Measurements from ENCODE around the gene CNTRL. TPM values are rescaled to one million over a fixed set of nuclear protein-coding genes. Genes with fewer than 3 reads are reported as not detected.

The CNTRL gene
- total RNA-seq, 3 donors from 2014 or later (not counting 1 experiment from before 2014, with no cell fraction given): 59.1 to 74.3 (median 60.0) TPM

- Mint-ChIP-seq H3K9me3 (peaks cover 0 to 4% of the 10 kb centered on the region in 2 donors), H3K27ac (no peak overlapping the region), H3K27me3 (ENCODE audit: low read depth in 2 of 2) (peaks cover 0 to 3% of the 10 kb centered on the region in 2 donors), H3K36me3 (no peaks in the 10 kb centered on the region), H3K4me1 (no peaks in the 10 kb centered on the region), H3K4me3 (no peak overlapping the region)
- Histone ChIP-seq H3K27me3 (ENCODE audit: control insufficient read depth, insufficient read depth, low read length) (no peaks in the 10 kb centered on the region), H3K36me3 (ENCODE audit: control insufficient read depth, insufficient read depth, low read length) (no peaks in the 10 kb centered on the region), H3K4me3 (ENCODE audit: low read length) (no peak overlapping the region), H3K9me3 (ENCODE audit: control insufficient read depth, insufficient read depth, low read length) (no peaks in the 10 kb centered on the region), H3K4me1 (ENCODE audit: control insufficient read depth, insufficient read depth, low read length) (no peaks in the 10 kb centered on the region), H3K27ac (ENCODE audit: low read length) (no peak overlapping the region)
- intact Hi-C loops (cut with micrococcal nuclease): loop anchor here (1.0 kb wide), 1 partner anchor 305 kb away; no protein-coding TSS in a partner anchor
- ATAC-seq: peak in 2 of 3 donors; percentile 44 to 57
- DNase-seq: peak in 1 of 2 donors; percentile 77
- 19% methylated on average over 5 of the region's 6 CpGs for WGBS (ENCODE audit: insufficient coverage)
- peak; percentile 76 for TF ChIP-seq CTCF (IDR thresholded peaks at IDR 0.05)
Observed at GRCh38 chr9:121059998-121060636, 14.6 kb upstream of the CNTRL start.

GRCh38 chr9:121066850-121067249 is 7.9 kb upstream of the CNTRL start:
- H3K36me3 Mint-ChIP-seq: no peaks in the 10 kb centered on the region
- Histone ChIP-seq H3K27me3 (ENCODE audit: control insufficient read depth, insufficient read depth, low read length) (no peaks in the 10 kb centered on the region), H3K36me3 (ENCODE audit: control insufficient read depth, insufficient read depth, low read length) (no peaks in the 10 kb centered on the region), H3K4me3 (ENCODE audit: low read length) (no peak overlapping the region), H3K27ac (ENCODE audit: low read length) (no peak overlapping the region), H3K9me3 (ENCODE audit: control insufficient read depth, insufficient read depth, low read length) (no peaks in the 10 kb centered on the region), H3K4me1 (ENCODE audit: control insufficient read depth, insufficient read depth, low read length) (peaks cover 6% of the 10 kb centered on the region)
- peaks cover 0 to 3% of the 10 kb centered on the region in 2 donors for H3K27me3 Mint-ChIP-seq (ENCODE audit: low read depth in 2 of 2)
- DNase-seq (no peak), ATAC-seq (no peak)
- no peak overlapping the region for H3K27ac Mint-ChIP-seq
- peaks cover 0 to 12% of the 10 kb centered on the region in 2 donors for H3K4me1 Mint-ChIP-seq
- 100% methylated on average over 1 of the region's 1 CpG for WGBS (ENCODE audit: insufficient coverage)
- H3K4me3 Mint-ChIP-seq: no peak overlapping the region
- intact Hi-C loops (cut with micrococcal nuclease): no loop called here
- no peak for TF ChIP-seq CTCF (IDR thresholded peaks at IDR 0.05)
- H3K9me3 Mint-ChIP-seq: no peaks in the 10 kb centered on the region

GRCh38 chr9:121067640-121068039 is 7.1 kb upstream of the CNTRL start:
- H3K27ac Mint-ChIP-seq: no peak overlapping the region
- H3K4me1 ChIP-seq (ENCODE audit: control insufficient read depth, insufficient read depth, low read length): peaks cover 10% of the 10 kb centered on the region
- no peak overlapping the region for H3K4me3 Mint-ChIP-seq
- intact Hi-C loops (cut with micrococcal nuclease): no loop called here
- no peaks in the 10 kb centered on the region for H3K36me3 Mint-ChIP-seq
- peaks cover 0 to 15% of the 10 kb centered on the region in 2 donors for H3K4me1 Mint-ChIP-seq
- ATAC-seq (no peak), DNase-seq (no peak)
- 63% methylated on average over 1 of the region's 2 CpGs for WGBS (ENCODE audit: insufficient coverage)
- no peak overlapping the region for H3K27ac ChIP-seq (ENCODE audit: low read length)
- peaks cover 0 to 3% of the 10 kb centered on the region in 2 donors for H3K27me3 Mint-ChIP-seq (ENCODE audit: low read depth in 2 of 2)
- no peak overlapping the region for H3K4me3 ChIP-seq (ENCODE audit: low read length)
- H3K9me3 Mint-ChIP-seq: no peaks in the 10 kb centered on the region
- H3K36me3 ChIP-seq (ENCODE audit: control insufficient read depth, insufficient read depth, low read length): no peaks in the 10 kb centered on the region
- no peaks in the 10 kb centered on the region for H3K27me3 ChIP-seq (ENCODE audit: control insufficient read depth, insufficient read depth, low read length)
- H3K9me3 ChIP-seq (ENCODE audit: control insufficient read depth, insufficient read depth, low read length): no peaks in the 10 kb centered on the region
- TF ChIP-seq CTCF (IDR thresholded peaks at IDR 0.05): no peak

- DNase-seq (no peak), ATAC-seq (no peak)
- H3K4me1 Mint-ChIP-seq: peaks cover 15 to 28% of the 10 kb centered on the region in 2 donors
- no peak overlapping the region for H3K27ac Mint-ChIP-seq
- Histone ChIP-seq H3K4me1 (ENCODE audit: control insufficient read depth, insufficient read depth, low read length) (peaks cover 20% of the 10 kb centered on the region), H3K4me3 (ENCODE audit: low read length) (no peak overlapping the region), H3K27ac (ENCODE audit: low read length) (no peak overlapping the region), H3K27me3 (ENCODE audit: control insufficient read depth, insufficient read depth, low read length) (no peaks in the 10 kb centered on the region), H3K9me3 (ENCODE audit: control insufficient read depth, insufficient read depth, low read length) (no peaks in the 10 kb centered on the region), H3K36me3 (ENCODE audit: control insufficient read depth, insufficient read depth, low read length) (no peaks in the 10 kb centered on the region)
- no peaks in the 10 kb centered on the region for H3K27me3 Mint-ChIP-seq (ENCODE audit: low read depth in 2 of 2)
- intact Hi-C loops (cut with micrococcal nuclease): no loop called here
- no peak for TF ChIP-seq CTCF (IDR thresholded peaks at IDR 0.05)
- no peaks in the 10 kb centered on the region for H3K9me3 Mint-ChIP-seq
- no peak overlapping the region for H3K4me3 Mint-ChIP-seq
- H3K36me3 Mint-ChIP-seq: no peaks in the 10 kb centered on the region
- WGBS (ENCODE audit: insufficient coverage): 100% methylated on average over 1 of the region's 1 CpG
Observed at GRCh38 chr9:121069396-121069795, 5.4 kb upstream of the CNTRL start.

Data from natural killer cell (primary cell).